IPS-15b (cell line): ENCODE data around the gene PIEZO1.

ENCODE experiments used
- H3K27me3 ChIP-seq: one replicate; pipeline ENCODE4 v1.6.1; 2013; ENCODE audit warnings: low read length; ENCODE audit not compliant: control insufficient read depth, insufficient read depth
- H3K36me3 ChIP-seq: one replicate; pipeline ENCODE4 v1.6.1; 2013; ENCODE audit warnings: low read length; ENCODE audit not compliant: control insufficient read depth, insufficient read depth
- H3K4me1 ChIP-seq: one replicate; pipeline ENCODE4 v1.6.1; 2013; ENCODE audit warnings: mild to moderate bottlenecking, low read length; ENCODE audit not compliant: control insufficient read depth, insufficient read depth
- H3K4me3 ChIP-seq: one replicate; pipeline ENCODE4 v1.5.1; 2013; ENCODE audit warnings: low read depth, low read length
- H3K9ac ChIP-seq: one replicate; pipeline ENCODE4 v1.6.1; 2013; ENCODE audit warnings: low read depth, mild to moderate bottlenecking, low read length
- H3K9me3 ChIP-seq: one replicate; pipeline ENCODE4 v1.6.1; 2013; ENCODE audit warnings: mild to moderate bottlenecking, low read length; ENCODE audit not compliant: control insufficient read depth, insufficient read depth

Gene PIEZO1

DNA sequence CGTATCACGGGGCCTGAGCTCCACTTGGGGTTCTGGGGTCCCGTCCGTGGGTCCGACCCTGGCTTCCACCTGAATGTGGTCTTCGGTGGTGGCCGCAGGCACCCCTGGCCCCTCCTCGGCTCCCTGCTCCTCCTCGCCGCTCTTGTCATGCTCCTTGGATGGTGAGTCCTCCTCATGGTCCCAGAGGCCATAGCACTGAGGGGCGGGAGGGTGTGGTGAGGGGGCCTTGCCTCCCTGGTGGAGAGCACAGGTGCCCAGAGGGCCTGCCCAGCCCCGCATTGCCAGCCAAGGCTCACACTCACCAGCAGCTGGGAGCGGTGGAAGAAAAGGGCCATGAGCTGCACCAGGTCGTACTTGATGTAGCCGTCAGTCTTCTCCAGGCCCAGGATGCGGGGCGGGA, 63.8 kb downstream of the PIEZO1 start:
- Histone ChIP-seq H3K4me3 (no peak overlapping the region), H3K9me3 (no peaks in the 10 kb centered on the region), H3K9ac (no peak overlapping the region), H3K27me3 (no peaks in the 10 kb centered on the region), H3K4me1 (no peaks in the 10 kb centered on the region), H3K36me3 (peaks cover 62% of the 10 kb centered on the region)

GRCh38 chr16:88720396-88720970, 64.5 kb downstream of the PIEZO1 start:
- peaks cover 68% of the 10 kb centered on the region for H3K36me3 ChIP-seq
- no peaks in the 10 kb centered on the region for H3K27me3 ChIP-seq
- H3K4me1 ChIP-seq = no peaks in the 10 kb centered on the region
- no peak overlapping the region for H3K4me3 ChIP-seq
- H3K9ac ChIP-seq = no peak overlapping the region
- H3K9me3 ChIP-seq = no peaks in the 10 kb centered on the region

- no peak overlapping the region for H3K4me3 ChIP-seq
- no peaks in the 10 kb centered on the region for H3K9me3 ChIP-seq
- no peaks in the 10 kb centered on the region for H3K27me3 ChIP-seq
- peaks cover 68% of the 10 kb centered on the region for H3K36me3 ChIP-seq
- H3K4me1 ChIP-seq = no peaks in the 10 kb centered on the region
- no peak overlapping the region for H3K9ac ChIP-seq
Observed at GRCh38 chr16:88719933-88720296, 65.1 kb downstream of the PIEZO1 start.

DNA sequence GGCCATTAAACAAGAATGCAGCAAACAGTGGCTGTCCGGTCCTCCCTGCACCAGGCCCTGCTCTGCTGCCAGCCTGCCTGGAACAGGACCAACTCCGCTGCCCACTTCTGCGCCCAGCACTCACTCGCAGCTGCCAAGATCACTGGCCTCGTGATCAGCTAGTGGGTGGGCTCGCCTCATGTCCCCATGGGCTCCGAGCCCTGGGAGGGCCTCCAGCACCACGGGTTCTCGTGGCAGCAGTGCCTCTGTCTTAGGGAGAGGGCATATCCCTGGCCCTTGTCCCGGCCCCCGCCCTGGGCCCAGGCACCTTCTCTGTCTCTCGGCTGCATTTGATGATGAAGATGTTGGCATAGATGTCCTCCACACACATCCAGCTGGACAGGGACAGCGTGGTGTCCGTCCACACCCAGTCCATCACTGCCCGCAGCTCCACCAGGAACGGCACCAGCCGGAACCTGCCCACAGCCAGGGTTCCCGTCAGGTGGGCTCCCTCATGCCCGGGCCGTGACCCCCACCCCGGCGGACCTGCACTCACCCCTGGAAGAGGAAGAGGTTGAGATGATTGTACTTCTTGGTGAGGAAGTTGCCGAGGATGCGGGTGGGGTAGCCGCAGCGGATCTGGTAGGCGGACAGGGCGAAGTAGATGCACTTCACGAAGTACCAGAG, 65.6 kb downstream of the PIEZO1 start:
- Histone ChIP-seq H3K9me3 (no peaks in the 10 kb centered on the region), H3K9ac (no peak overlapping the region), H3K4me3 (no peak overlapping the region), H3K36me3 (peaks cover 70% of the 10 kb centered on the region), H3K27me3 (no peaks in the 10 kb centered on the region), H3K4me1 (no peaks in the 10 kb centered on the region)

- no peak overlapping the region for H3K9ac ChIP-seq
- no peaks in the 10 kb centered on the region for H3K4me1 ChIP-seq
- H3K27me3 ChIP-seq = no peaks in the 10 kb centered on the region
- no peak overlapping the region for H3K4me3 ChIP-seq
- H3K36me3 ChIP-seq = peaks cover 72% of the 10 kb centered on the region
- H3K9me3 ChIP-seq = no peaks in the 10 kb centered on the region
Observed at GRCh38 chr16:88718178-88718577, 66.8 kb downstream of the PIEZO1 start.

DNA sequence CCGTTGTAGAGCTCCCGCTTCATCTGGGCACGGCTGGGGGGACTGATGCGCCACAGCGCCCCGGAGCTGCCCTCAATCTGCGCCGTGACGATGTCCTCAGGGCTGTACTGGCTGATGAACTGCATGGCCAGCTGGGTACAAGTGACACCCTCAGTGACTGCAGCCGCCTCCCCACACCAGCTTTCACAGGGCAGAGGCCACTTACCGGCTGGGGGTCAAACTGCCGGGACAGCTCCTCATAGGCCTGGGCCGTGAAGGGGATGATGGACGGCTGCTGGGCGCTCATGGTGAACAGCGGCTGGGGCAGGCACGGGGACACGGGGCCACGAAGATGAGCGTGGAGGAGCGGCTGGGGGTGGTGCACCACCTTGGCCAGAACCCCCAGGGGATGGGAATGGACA, 68.4 kb downstream of the PIEZO1 start:
- Histone ChIP-seq H3K9ac (no peak overlapping the region), H3K36me3 (peaks cover 61% of the 10 kb centered on the region), H3K9me3 (no peaks in the 10 kb centered on the region), H3K4me3 (no peak overlapping the region), H3K4me1 (no peaks in the 10 kb centered on the region), H3K27me3 (no peaks in the 10 kb centered on the region)

DNA sequence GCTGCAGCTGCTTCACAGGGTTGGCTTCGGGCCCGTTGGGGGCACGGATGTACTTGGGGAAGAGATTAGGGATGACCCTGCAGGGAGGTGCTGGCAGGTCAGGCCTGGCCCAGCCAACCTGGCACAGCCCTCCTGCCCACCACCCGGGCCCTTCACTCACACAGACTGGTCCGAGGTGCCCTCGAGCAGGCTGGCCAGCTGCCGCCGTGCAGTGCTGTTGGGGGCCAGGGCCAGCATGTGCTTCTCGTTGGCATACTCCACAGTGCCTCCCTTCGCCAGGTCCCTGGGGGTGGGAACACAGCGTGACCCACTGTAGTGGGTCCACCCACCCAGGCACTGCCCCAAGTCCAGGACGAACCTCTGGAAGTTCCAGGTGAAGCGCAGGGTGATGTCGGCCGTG, 68.8 kb downstream of the PIEZO1 start:
- Histone ChIP-seq H3K36me3 (peaks cover 57% of the 10 kb centered on the region), H3K4me3 (no peak overlapping the region), H3K9me3 (no peaks in the 10 kb centered on the region), H3K27me3 (no peaks in the 10 kb centered on the region), H3K9ac (no peak overlapping the region), H3K4me1 (no peaks in the 10 kb centered on the region)

- Histone ChIP-seq H3K4me1 (no peaks in the 10 kb centered on the region), H3K9me3 (no peaks in the 10 kb centered on the region), H3K36me3 (peaks cover 52% of the 10 kb centered on the region)
Observed at GRCh38 chr16:88715312-88716190, 69.5 kb downstream of the PIEZO1 start.

GRCh38 chr16:88714420-88715302, 70.4 kb downstream of the PIEZO1 start:
- H3K9me3 ChIP-seq = no peaks in the 10 kb centered on the region
- H3K9ac ChIP-seq = no peak overlapping the region
- H3K4me1 ChIP-seq = no peaks in the 10 kb centered on the region
- H3K4me3 ChIP-seq = no peak overlapping the region
- H3K36me3 ChIP-seq = peaks cover 49% of the 10 kb centered on the region
- no peaks in the 10 kb centered on the region for H3K27me3 ChIP-seq

More at GRCh38 chr16:88715312-88716190, 69.5 kb downstream of the PIEZO1 start:
- no peak overlapping the region for H3K4me3 ChIP-seq
- no peaks in the 10 kb centered on the region for H3K27me3 ChIP-seq
- H3K9ac ChIP-seq = no peak overlapping the region

GRCh38 chr16:88713568-88714419, 71.2 kb downstream of the PIEZO1 start:
- no peaks in the 10 kb centered on the region for H3K27me3 ChIP-seq
- peaks cover 48% of the 10 kb centered on the region for H3K36me3 ChIP-seq
- no peak overlapping the region for H3K9ac ChIP-seq
- H3K9me3 ChIP-seq = no peaks in the 10 kb centered on the region
- H3K4me3 ChIP-seq = no peak overlapping the region
- H3K4me1 ChIP-seq = no peaks in the 10 kb centered on the region

DNA sequence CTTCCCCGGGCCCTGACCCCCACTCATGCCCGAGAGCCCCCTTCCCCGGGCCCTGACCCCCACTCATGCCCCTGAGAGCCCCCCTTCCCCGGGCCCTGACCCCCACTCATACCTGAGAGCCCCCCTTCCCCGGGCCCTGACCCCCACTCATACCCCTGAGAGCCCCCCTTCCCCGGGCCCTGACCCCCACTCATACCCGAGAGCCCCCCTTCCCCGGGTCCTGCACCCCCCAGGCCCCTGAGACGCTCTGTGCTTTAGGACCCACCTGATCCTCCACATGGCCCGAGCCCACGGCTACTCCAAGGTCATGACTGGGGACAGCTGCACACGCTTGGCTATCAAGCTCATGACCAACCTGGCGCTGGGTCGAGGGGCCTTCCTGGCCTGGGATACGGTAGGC, 72.0 kb downstream of the PIEZO1 start:
- Histone ChIP-seq H3K36me3 (peaks cover 44% of the 10 kb centered on the region), H3K9ac (no peak overlapping the region), H3K4me1 (no peaks in the 10 kb centered on the region), H3K4me3 (no peak overlapping the region), H3K27me3 (no peaks in the 10 kb centered on the region), H3K9me3 (no peaks in the 10 kb centered on the region)
